ENCODE results near the gene MPHOSPH8.

GRCh38 chr13:19596960-19597361, 36.5 kb upstream of the MPHOSPH8 start:
- TF ChIP-seq, protein P1, sequence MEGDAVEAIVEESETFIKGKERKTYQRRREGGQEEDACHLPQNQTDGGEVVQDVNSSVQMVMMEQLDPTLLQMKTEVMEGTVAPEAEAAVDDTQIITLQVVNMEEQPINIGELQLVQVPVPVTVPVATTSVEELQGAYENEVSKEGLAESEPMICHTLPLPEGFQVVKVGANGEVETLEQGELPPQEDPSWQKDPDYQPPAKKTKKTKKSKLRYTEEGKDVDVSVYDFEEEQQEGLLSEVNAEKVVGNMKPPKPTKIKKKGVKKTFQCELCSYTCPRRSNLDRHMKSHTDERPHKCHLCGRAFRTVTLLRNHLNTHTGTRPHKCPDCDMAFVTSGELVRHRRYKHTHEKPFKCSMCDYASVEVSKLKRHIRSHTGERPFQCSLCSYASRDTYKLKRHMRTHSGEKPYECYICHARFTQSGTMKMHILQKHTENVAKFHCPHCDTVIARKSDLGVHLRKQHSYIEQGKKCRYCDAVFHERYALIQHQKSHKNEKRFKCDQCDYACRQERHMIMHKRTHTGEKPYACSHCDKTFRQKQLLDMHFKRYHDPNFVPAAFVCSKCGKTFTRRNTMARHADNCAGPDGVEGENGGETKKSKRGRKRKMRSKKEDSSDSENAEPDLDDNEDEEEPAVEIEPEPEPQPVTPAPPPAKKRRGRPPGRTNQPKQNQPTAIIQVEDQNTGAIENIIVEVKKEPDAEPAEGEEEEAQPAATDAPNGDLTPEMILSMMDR (IDR thresholded peaks at IDR 0.05) = no peak
- TF ChIP-seq POLR2AphosphoS5 (IDR thresholded peaks at IDR 0.05) = no peak

Measured in transverse colon (tissue), 4 donors.